Astrocyte of the spinal cord (primary cell): ENCODE results near the gene SLC19A1.

Experiments
- DNase-seq: peaks from one replicate; pipeline ENCODE4 v3.0.0; 2011; ENCODE audit warnings: low read depth, low spot score
- H3K4me3 ChIP-seq: 2 replicates; pipeline ENCODE4 v1.5.1; 2011; ENCODE audit warnings: low read depth, mild to moderate bottlenecking, low read length, moderate library complexity
- in situ Hi-C: cut with HindIII; loops from 2 replicates; pipeline ENCODE4 v1.10.0; 2017; ENCODE audit warnings: low sequenced_read_pairs
- TF ChIP-seq, protein P1 (sequence below): IDR thresholded peaks from 2 replicates; pipeline ENCODE4 v1.5.1; 2012; ENCODE audit warnings: low read depth, mild to moderate bottlenecking, low read length, inconsistent platforms

SLC19A1 gene

DNA sequence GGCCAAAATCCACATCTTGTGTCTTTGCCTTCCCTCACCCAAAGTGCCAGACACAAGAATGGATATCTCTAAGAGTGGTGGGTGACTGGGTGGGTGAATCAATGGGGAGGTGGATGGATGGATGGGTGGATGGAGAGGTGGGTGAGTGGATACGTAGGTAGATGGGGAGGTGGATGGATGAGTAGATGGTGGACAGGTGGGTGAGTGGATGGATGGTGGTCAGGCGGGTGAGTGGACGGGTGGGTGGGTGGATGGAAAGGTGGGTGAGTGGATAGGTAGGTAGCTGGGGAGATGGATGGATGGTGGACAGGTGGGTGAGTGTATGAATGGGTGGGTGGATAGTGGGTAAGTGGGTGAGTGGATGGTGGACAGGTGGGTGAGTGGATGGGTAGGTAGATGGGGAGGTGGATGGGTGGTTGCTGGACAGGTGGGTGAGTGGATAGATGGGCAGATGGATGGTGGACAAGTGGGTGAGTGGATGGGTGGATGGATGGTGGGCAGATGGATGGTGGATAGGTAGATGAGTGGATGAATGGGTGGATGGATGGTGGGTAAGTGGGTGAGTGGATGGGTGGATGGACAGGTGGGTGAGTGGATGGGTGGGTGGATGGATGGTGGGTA, 34.2 kb downstream of the SLC19A1 start:
- no peak overlapping the region for H3K4me3 ChIP-seq
- in situ Hi-C loops = no loop called here
- no peak for DNase-seq
- TF ChIP-seq, protein P1, sequence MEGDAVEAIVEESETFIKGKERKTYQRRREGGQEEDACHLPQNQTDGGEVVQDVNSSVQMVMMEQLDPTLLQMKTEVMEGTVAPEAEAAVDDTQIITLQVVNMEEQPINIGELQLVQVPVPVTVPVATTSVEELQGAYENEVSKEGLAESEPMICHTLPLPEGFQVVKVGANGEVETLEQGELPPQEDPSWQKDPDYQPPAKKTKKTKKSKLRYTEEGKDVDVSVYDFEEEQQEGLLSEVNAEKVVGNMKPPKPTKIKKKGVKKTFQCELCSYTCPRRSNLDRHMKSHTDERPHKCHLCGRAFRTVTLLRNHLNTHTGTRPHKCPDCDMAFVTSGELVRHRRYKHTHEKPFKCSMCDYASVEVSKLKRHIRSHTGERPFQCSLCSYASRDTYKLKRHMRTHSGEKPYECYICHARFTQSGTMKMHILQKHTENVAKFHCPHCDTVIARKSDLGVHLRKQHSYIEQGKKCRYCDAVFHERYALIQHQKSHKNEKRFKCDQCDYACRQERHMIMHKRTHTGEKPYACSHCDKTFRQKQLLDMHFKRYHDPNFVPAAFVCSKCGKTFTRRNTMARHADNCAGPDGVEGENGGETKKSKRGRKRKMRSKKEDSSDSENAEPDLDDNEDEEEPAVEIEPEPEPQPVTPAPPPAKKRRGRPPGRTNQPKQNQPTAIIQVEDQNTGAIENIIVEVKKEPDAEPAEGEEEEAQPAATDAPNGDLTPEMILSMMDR = no peak

DNA sequence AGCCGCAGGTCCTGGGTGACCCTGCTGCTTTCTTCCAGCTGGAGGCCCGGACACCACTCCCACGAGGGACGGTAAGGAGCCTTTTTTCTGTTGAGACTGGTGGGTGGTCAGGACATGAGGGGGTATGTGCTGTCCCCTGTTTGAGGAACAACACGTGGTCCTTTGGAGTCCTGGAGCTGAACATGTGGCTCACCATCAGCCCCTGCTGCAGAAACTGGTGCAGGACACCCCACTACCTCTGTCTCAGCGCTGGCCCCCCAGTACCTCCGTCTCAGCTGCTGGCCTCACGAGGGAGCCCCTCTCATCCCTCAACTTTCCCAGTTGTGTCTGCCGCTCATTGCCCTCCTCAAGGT, 34.7 kb downstream of the SLC19A1 start:
- no peak overlapping the region for H3K4me3 ChIP-seq
- no peak for DNase-seq
- in situ Hi-C loops = no loop called here
- TF ChIP-seq, protein P1 = no peak

DNA sequence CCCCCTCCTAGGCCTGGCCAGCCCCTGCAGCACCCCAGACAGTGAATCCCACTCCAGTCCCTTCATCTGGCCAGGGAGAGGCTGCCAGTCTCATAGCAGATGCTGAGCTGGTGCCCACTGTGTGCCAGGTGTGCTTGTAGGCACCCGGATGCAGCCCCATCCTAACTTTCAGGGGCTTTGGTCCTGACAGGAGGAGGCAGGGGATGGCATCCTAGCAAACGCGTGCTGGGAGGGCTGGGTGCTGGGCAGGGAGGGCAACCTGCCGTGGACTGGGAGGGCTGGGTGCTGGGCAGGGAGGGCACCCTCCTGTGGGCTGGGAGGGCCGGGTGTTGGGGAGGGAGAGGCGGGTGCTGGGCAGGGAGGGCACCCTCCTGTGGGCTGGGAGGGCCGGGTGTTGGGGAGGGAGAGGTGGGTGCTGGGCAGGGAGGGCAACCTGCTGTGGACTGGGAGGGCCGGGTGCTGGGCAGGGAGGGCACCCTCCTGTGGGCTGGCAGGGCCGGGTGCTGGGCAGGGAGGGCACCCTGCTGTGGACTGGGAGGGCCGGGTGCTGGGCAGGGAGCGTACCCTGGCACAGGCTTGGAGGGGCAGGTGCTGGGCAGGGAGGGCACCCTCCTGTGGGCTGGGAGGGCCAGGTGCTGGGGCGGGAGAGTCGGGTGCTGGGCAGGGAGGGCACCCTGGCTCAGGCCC, 35.3 kb downstream of the SLC19A1 start:
- TF ChIP-seq, protein P1 = no peak
- H3K4me3 ChIP-seq = no peak overlapping the region
- in situ Hi-C loops = no loop called here

DNA sequence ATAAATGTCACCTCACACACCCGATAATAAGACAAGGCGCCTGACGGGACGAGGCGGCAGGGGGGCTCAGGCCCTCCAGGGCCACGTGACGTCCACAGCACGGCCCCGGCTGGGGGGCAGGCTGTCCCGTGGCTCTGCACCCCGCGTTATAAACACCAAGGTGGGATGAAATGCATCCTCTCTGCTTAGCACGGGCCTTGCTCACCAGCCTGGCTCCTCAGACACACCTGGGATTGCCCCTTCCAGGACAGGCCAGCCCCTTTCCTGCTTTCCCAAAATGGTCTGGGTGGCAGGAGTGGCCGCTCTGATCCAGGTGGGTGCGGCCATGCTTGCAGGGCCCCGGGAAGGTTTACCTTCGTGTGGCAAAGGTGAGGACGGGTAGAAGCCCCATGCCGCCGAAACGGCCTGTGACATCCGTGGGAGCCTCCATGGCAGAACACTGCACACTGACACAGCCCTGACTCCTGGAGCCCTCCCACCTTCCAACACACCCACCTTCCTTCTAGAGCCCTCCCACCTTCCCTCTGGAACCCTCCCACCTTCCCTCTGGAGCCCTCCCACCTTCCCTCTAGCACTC, 35.9 kb downstream of the SLC19A1 start:
- in situ Hi-C loops = no loop called here
- TF ChIP-seq, protein P1 = no peak
- H3K4me3 ChIP-seq = no peak overlapping the region
- DNase-seq = no peak

More for the DNA sequence above, 35.3 kb downstream of the SLC19A1 start:
- no peak for DNase-seq

DNA sequence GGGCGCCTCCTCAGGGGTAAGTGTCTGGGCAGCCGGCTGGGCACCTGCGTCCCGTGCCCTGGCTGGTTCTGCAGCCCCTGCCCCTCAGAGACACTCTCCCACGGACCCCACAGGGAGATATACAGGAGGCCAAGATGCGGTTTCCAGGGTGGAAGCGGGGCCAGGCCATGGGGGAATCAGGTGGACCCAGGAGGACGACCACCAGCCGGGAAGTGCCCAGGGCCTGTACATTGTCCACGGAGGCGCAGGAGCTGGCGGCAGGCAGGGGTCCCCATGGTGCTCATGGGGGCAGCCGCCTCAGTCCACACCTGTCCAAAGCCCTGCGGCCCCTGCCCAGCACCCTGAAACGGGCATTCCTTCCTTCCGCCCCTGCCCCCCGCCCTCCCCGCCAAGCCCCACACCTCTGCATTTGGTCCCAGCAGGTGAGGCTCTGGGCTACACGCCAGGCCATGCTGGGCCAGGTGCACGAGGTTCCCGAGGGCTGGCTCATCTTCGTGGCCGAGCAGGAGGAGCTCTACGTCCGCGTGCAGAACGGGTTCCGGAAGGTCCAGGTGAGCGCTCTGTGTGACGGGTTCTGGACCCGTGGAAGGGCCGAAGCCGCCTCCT, 36.7 kb downstream of the SLC19A1 start:
- in situ Hi-C loops = no loop called here
- H3K4me3 ChIP-seq = no peak overlapping the region
- TF ChIP-seq, protein P1 = no peak
- DNase-seq = no peak

DNA sequence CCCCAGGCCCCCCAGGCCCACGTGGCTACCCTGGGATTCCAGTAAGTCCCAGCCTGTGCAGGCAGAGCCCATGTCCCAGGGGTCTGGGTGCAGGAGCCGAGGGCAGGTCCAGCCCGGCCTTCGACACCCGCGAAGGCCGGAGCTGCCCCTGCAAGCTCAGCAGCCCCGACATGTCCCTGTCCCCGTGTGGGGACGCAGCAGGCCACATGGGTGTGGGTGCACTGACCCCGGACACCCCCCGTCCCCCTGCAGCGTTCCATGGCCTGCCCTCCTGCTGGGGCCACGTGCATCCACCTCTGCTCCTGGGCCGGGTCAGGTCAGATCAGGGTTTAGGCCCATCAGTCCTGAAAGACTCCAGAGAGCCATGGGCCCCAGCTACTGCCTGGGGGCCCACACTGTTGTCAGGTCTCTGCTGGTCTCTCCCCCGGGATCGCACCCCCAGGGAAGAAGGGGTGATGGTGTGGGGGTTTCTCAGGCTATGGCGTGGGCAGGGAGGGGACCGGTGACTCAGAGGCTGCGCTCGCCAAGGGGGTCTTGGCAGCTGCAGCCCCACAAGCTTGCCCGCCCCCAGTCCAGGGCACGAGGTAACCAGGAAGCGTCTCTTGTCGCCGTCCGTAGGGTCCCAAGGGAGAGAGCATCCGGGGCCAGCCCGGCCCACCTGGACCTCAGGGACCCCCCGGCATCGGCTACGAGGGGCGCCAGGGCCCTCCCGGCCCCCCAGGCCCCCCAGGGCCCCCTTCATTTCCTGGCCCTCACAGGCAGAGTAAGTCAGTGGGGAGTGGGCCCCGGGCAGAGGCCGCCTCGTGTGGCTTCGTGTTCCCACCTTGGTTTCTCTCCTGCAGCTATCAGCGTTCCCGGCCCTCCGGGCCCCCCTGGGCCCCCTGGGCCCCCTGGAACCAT, 37.5 kb downstream of the SLC19A1 start:
- in situ Hi-C loops = no loop called here
- no peak overlapping the region for H3K4me3 ChIP-seq
- DNase-seq = no peak
- TF ChIP-seq, protein P1 = no peak
